GM21390 (cell line): Measurements from ENCODE around the gene TTLL8.

ENCODE experiments used
- ATAC-seq: cut with Tn5 transposase; IDR thresholded peaks from one replicate; pipeline ENCODE4 v1.9.1; 2021; ENCODE audit not compliant: unreplicated experiment

The TTLL8 gene

DNA sequence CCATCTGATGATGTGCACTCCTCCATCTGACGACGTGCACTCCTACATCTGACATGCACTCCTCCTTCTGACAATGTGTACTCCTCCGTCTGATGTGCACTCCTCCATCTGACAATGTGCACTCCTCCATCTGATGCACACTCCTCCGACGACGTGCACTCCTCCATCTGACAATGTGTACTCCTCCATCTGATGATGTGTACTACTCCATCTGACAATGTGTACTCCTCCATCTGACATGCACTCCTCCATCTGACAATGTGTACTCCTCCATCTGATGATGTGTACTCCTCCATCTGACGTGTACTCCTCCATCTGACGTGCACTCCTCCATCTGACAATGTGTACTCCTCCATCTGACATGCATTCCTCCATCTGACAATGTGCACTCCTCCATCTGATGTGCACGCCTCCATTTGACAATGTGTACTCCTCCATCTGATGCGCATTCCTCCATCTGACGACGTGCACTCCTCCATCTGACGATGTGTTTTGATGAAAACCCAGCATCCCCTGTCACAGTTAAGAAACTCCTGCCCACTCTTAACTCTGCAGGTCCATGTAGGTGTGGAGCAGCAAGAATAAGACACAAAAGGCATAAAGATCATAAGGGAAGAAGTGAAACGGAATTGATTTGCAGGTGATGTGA, 35.8 kb downstream of the TTLL8 start:
- ATAC-seq = no peak

DNA sequence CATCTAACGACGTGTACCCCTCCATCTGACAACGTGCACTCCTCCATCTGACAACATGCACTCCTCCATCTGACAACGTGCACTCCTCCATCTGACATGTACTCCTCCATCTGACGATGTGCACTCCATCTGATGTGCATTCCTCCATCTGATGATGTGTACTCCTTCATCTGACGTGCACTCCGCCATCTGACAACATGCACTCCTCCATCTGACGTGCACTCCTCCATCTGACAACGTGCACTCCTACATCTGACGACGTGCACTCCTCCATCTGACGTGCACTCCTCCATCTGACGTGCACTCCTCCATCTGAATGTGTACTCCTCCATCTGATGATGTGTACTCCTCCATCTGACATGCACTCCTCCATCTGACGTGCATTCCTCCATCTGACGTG, 37.5 kb downstream of the TTLL8 start:
- ATAC-seq = no peak

DNA sequence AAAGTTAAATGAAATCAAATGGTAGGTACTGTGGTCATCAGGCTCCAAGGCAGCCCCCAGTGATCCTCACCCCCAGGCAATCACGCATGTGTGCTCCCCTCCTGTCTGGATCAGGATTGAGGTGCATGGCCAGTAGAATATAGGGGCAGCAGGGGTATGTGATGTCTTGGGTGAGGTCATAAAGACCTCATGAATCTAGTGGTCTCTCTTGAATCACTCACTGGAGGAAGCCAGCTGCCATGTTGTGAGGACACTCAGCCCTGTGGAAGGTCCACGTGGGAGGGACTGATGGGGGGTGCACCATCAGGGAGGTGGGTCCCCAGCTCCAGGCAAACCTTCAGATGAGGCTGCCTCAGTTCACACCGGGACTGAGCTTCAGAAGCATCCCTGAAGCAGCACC, 38.8 kb downstream of the TTLL8 start:
- ATAC-seq = no peak

DNA sequence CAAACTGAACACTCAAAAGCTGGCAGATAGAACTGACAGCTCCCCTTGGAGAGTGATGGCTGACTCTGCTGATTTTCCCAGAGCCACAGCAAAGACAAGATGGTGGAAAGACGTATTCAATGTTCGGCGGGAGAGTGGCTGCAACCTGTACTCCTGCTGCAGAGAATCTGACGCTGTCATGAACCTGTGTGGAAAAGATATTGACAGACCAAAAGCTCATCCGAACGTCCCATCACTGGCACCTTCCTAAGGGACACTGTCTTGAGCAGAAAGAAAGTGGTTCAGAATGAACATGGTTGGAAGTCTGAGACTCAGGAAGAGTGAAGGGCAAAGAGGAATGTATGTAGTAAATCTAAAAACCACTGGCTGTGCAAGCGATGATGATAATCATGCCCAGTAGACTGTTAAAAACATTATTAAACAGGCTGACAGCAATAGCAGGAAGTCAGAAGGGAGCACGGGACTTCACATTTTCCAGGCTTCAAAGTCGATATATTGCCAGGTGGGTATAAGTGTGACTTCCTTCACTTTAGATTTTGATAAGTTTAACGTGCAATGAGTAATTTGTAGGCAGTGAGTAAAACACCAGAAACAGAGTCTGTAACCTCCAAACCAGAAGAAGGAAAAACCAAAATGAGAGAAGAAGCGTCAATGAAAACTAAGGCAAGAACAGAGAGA, 39.4 kb downstream of the TTLL8 start:
- ATAC-seq = no peak

DNA sequence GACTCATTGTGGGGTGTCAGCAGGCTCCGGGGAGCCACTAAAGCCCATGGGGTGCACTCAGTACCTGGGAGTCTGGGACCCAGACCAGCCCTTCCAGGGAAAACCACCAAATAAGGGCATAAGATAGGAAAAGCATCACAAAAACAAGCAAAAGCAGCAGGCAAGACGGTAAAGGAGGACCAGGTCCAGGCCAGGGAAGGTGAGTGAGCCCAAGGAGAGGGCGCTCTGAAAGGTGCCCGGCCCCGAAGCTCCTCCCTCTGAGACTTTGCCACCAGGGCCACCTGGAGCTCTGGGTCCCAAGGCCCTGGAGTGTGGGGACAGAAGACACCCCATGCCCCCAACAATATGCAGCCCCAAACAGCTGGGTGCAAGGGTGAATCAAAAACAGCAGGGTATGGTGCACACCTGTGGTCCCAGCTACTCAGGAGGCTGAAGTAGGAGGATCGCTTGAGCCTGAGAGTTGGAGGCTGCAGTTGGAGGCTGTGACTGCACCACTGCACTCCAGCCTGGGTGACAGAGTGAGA, 40.3 kb downstream of the TTLL8 start:
- ATAC-seq = no peak

DNA sequence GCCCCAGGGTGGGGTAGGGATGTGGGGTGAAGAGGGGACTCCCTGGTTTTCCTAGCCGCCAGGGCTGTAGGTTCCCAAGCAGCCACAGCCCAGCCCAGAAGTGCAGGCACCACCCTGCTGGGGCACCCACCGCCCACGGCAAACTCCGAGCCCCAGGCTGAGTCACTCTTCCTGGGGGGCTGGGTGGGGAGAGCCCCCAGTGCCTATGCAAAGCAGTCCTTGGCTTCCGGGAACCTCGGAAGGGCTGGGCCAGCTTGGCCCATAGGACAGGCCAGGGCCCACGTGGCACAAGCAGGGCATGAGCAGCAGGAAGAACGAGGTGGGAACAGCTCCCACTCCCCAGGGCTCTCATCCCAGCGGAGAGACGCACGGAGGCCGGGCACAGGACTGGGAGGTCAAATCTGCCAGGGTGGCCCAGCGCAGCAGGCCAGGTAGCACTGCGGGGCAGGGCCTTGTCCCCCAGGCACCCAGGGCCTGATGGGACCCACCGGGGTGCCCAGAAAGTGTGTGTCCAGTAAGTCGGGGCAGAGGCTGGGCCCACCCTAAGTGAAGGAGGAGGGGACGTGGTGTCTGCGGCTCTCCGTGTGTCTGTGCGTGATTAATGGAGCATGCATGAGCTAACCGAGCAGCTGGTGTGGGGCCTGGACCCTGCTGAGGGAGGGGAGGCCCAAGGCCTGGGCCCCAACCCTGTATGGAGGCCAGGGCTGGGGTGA, 41.0 kb downstream of the TTLL8 start:
- ATAC-seq = no peak

DNA sequence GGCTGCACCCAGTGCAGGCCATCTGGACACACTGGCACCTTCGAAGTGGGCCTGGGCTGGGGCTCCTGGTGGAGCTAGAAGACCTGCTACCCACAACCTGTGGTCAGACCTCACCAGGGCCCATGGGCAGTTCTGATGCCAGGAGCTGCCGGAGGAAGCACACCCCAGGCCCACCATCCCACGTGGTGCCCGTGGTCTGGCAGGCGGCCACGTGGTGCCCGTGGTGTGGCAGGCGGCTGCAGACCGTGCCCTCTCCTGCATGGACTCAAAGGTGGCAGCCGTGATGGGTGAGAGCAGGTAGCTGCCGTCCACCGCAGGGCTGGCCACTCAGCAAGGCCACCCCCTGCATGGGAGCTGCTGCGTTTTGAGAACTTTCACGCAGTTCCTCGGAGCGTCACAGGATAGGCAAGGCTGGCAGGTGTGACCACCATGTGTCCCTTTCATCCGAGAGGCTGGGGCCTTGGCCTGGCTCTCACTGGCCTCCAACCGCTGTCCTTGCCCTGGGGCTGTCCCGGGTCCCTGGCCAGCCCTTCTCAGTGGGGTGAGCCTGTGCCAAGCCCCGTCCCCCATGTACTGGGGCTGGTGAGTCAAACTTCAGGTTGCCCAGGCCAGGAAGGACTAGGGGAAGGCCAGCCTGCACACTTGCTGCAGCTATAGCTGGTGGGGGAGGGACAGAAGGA, 41.6 kb downstream of the TTLL8 start:
- no peak for ATAC-seq

DNA sequence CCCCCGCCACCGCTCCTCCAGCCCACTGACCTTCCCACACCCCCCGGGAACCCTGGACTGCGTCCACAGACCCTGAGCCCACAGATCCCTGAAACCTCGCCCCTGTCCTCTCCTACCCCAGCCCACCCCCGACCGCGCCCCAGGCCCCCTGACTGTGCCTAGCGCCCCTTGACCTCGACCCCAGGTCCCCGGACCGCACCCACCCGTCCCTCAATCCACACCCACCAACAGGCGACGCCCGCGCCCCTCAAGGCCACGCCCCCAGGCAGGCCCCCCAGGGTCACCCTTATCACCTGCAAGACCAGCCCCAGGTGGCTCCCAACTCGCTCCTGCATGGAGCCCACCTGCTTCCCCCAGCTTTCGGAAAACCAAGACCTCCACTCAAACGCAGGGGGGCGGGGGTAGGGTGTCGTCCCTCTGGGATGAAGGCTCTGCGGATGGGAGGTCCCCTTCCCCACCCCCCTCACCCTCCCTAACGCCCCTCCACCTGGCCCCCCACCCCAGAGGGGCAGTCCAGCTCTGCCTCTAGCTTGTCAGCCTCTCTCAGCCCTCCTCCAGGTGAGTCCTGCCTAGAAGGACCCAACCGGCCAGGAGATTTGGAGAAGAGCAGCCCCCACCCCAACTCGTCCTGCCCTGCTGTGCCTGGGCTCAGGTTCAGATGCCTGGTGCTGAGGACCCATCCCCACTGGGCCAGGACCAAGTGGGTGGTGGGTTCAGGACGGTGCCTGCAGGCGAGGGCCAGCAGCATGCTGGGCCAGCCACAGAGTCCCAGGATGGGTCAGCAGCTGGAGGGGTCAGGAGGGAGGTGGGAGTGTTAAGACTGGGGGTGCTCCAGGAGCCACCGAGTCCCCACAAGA, 42.4 kb downstream of the TTLL8 start:
- no peak for ATAC-seq

DNA sequence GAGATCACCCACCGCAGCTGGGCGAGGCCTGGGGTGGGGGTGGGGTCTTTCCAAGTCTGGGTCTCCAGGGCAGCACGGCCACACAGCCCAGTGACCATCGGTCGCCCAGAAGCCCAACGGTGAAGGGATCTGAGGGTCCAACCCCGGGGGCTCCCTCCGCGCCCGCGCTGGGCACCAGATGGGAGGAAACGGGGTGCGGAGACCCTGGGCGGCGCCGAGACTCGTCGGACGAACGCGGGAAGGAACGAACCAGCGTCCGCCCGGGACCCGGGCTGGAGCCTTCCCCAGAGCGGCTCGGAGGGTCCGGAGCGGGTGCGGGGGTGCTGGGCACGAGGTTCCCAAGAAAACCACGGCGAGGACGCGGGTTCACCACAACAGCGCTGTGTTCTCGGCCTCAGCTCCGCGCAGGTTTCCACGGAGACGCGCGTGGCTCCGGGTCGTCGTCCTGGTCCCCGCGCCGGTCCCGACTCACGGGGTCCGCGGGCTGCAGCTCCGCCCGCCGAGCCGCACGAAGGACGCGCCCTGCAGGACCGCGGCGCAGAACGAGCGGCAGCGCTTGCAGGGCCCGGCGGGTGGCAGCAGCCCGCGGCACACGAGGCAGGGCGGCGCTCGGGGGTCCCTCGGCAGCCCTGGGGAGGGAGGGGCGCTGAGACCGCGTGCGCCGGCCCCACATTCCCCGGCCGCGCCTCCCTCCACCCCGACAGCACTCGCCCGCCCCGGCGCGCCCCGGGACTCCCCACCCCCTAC, 43.3 kb downstream of the TTLL8 start:
- no peak for ATAC-seq

DNA sequence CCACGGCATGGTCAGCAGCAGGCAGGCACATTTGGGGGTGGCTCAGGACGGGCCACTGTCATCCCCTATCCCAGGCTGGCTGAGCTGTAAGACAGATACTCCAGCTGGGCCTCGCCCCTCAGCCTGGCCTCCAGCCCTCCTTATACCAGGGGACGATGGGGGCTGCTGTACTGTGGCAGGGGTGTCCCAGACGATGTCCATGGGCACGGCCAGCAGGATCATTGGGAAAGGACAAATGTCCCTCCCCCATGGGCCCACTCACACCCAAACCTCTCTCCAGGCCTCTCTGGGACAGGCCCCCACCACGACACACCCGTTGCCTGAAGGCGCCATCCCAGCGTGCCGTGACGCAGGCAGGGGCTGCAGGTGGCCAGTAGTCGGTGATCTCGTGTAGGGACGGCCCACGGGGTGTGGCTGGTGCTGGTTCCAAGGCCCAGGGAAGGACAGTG, 44.0 kb downstream of the TTLL8 start:
- ATAC-seq = no peak

DNA sequence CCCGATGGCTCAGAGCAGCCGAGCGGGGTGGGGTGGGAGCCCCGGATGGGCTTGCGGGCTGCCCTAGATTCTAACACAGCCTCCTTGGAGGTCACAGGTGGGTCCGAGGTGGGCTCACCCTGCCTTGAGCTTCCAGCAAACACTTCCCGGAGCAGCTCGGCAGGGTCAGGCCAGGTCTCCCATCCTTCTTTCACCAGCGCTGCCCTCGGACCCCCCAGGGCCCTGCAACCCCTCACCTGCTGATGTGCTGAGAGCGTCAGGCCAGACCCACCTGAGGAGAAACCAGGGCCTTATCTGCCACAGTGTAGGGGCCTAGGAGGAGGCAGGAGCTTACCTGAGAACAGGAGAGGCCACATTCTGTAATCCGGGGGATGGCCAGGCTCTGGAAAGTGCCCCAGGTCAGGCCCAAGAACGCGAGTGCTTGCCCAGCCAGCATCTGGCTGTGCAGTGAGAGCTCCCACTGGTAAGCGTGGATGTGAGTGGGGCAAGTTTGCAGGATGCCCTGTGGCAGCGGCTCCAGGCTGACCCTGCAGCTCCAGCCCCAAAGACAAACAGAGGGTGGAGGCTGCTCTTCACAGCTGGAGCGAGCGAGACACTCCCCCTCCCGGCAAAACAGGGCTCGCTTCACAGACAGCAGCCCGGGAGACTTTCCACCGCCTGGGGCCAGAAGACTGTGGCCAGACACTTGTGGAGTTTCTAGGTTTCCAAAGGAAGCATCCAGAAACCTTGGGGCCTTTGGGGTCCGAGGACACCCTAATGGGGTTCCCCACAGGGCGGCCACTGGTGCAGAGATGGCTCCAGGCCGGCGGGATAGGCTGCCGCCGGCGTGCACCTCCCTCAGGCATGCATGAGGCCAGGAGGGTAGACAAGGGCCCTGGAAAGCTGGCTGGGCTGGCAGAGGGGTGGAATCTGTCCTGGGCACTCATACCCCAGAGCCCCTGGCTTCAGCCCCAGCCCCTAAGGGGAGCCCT, 45.6 kb downstream of the TTLL8 start, which contains the start of gene IL17REL:
Gene IL17REL, minus strand, starts transcription at position 555 of the 971 bp plus-strand sequence. Its CDS starts 119 bp downstream, at position 436.
- no peak for ATAC-seq

DNA sequence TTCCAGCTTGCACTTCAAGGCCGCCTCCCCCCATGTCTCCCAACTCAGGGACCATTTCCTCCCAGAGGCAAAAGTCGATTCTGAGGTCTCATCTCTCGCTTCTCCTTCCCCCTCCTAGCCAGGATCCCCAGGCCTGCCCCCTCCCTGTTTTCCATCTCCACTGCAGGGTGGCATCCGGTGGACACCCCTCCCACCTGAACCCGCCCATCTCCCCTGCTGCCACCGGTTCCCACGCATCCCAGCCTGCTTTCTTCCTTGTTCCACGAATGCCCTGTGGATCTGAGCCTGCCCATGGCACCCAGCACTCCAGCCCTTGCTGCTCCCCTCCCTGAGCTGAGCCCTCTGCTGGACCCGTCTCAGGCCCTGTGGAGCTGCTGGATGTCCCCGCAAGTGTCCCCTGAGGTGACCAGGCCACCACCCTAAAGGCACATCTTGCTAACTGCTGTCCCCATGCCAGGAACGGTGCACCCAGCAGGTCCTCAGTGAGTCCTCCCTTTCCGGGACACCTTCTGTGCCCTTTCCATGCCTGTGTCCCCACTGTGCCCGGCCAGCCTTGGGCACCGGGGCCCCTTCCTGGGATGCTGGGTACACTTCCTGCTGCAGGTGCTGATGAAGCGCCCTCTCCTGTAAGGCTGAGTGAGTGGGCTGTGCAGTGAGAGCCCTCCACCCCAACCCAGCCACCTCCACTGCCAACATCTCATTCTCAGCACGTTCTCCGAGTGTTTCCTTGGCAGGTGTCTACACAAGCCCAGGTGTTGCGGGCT, 46.5 kb downstream of the TTLL8 start:
- ATAC-seq = no peak

DNA sequence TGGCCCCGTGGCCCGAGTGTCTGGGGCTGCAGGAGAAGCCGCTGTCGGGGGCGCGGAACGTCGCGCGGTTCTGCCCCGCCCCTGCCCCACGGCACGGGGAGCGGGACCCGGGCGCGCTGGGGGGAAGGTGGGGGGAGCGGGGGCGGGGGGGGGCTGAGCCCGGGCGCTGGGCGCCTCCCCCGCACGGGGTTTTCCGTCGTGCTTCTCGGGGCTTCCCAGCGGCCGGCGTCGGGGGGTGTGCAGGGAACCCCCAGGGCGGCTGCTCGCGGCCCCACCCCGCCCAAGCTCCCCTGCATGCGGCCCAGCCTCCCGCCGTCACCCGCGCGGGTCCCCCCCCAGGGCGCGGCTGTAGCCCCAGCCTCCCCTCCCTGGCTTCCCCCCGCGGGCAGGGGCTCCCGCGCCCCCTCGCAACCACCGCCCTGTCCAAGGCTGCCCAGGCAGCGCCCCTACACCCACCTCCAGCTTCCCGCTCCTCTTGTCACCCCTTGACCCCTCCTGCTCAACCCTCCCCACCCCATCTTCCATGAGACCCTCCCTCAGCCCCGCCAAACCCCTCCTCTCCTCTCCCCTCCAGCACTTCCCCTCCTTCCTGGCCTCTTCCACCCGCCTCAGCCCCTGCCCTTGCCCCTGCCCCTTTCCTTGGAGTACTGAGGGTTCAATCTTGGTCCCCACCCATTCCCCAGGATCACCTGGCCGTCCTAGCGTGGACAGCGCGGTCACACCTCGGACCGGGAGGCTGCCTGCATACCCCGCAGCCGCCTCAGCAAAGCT, 47.2 kb downstream of the TTLL8 start:
- ATAC-seq = no peak

DNA sequence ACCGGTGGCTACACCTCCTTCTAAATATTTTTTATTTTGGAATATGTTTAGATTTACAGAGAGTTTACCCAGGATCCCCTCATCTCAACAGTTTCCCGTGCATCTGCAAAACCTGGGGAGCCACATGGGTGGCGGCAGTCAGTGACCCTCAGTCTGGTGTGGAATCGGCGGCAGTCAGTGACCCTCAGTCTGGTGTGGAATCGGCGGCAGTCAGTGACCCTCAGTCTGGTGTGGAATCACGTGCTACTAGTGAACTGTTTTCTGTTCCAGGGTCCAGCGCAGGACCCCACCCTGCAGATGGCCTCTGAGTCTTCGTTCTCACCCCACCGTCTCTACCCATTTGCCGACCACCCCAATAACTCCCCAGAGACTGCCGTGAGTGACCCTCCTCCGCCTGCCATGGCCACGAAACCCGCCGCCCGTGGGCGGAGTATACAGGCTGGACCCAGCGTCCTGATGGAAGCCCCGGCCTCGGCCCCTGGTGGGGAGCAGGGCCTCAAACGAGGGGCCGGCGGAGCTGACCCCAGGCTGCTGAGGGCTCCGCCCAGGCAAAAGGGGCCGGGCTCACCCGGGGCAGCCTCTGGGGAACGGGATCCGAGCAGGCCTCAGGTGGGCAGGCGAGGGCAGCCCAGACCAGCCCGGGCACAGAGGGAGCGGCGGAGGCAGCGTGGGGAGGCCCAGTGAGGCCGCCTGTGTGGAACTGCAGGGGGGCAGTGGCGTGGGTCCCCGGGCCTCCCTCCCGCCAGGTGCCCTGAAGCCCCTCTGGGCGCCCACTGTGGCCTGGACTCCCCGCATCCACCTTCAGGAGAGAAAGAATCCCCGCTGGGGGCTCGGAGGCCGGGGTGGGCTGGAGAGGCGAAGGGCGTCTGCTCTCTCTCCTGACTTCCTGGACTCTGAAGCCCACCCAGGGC, 48.1 kb downstream of the TTLL8 start:
- no peak for ATAC-seq

DNA sequence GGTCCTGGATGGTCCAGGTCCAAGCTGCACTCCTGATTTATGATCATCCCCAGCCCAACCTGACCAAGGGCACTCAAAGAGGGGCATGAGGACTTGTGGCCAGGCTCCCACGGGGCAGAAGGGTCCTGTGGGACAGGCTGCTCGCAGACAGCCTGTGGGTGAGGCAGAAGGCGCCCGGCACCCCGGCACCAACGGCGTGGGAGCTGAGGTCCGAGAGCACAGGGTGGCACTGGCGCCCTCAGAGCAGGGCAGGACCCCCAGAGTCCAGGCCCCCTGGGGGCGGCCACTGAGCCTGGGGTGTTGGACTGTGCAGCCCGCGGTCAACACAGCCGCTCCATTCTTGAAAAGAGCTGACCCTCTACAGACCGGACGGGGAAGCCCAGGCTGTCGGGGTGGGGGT, 48.8 kb downstream of the TTLL8 start:
- ATAC-seq = no peak
